RPMI7951 (cell line): ENCODE results near the gene LRFN2. TPM values are rescaled to one million over a fixed set of nuclear protein-coding genes. Genes with fewer than 3 reads are reported as not detected.
A peak's percentile ranks its signal among the peaks of the same experiment; 100 is the strongest.

Source experiments
- DNase-seq: peaks from one replicate; pipeline ENCODE4 v3.0.0-alpha.2; 2012; ENCODE audit warnings: low read depth
- total RNA-seq: library from RNA; depleted of rRNA; stranded (reverse); fragments of >200 nt; shearing (Covaris generic); gene quantifications from 2 replicates; pipeline ENCODE4 v1.2.3, GENCODE V29; 2014

The LRFN2 gene
- total RNA-seq, 1 experiment from 2014 or later = not detected

DNA sequence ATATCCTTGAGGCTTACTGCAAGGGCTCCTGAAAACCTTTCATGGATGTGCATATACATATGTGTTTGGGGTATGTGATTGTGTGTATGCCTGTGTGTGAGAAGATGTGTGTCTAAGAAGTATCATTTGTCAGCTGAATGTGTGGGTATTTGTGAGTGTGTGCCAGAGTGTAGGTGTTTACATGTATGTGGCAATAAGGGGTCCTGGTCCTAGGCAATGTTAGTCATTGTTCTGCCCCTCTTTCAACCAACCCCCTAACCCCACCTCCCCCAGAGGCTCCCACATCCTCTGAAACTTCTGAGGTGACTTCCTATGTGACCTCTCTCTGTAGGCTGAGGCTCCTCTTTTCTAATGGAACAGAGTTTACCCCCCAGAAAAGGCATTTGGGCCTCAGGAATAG lies 186.4 kb downstream of the LRFN2 start:
- DNase-seq = no peak

GRCh38 chr6:40399888-40400457 lies 187.2 kb downstream of the LRFN2 start:
- DNase-seq = no peak

DNA sequence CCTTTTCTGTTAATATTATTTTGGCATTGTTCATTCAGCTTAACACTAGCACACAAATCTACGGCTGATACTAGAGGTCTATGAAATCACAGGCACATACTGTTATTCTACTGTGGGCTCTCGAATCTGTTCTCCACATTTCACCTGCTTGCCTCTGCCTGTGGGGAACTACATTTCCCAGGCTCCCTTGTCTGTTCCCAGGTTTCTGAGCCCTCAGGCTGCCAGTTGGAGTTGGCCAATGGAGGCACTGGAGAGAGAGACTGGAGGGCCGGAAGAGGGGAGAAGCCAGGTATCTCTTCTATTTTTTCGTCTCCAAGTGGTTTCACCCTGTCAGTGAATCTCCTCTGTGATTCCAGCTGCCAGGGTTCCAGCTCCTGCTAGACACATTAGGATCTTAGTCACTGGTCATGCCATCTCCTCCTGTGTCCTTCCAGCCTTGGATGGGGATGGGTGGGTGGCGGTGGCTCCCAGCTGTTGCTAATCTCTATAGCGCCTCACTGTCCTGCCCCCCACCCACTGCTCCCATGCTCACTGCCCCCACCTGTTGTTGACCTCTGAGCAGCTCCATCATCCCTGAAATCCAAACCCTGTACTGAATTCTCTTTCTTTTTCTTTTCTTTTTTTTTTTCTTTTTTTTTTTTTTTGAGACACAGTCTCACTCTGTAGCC lies 188.2 kb downstream of the LRFN2 start:
- DNase-seq = no peak

DNA sequence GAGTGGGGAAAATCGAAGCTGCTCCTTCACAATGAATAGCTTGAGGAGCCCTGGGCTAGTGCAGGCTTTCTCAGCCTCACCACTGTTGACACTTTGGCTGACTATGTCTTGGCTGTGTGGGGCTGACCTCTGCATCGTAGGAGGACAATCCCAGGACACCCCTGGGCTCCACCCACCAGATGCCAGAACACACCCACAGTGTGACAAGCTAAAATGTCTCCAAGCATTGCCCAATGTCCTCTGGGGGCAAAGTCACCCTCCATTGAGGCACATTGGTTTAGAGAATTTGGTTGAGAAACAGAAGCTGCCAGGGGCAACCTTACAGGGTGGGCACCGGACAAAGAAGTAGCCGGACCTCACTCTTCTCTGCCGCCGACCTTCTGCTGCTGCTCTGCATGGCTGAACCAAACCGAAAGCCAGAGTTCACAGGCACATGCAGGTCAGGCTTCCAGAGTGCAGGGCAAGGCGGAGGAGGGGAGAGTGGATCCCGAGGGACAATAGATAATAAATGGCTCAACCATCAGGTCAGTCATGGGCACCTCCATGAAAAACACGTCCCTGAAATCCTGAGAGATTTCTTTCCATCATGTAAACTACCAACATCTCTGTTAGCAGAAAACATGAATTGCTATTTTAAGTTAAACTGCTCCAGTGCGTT lies 189.0 kb downstream of the LRFN2 start:
- no peak for DNase-seq

DNA sequence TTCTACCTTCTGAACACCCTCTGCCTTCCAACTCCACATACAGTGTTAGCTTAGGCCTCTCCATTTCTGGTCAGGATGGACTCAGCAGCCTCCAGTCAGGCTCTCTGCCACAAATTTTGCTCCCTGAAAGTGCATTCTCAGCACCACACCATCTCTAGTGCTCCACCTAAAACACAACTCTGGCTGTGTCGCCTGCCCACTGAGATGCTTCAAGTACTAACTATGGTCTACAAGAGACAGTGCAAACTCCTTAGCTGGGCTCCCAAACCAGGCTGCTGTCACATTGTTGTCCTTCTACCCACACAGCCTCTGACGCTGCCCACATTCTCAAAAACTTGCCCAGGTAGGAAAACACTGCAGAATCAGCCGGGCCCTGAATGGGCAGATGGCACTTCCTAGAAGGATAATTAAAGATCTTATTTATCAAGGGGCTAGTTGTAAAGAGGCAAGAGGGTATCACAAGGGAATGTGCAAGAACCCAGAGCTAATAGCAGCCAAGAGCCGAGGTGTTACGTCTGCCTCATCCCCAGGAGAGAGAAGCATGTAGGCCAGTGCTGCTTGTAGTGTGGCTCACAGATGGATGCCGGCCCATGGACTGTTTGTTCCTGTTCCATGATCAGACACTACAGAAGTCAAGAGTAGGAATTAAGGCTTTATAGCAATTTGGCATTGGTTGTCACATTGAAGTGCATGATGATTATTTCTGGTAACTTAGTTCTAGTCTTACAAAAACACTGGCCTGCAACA lies 189.7 kb downstream of the LRFN2 start:
- no peak for DNase-seq

- DNase-seq = no peak
Measured at GRCh38 chr6:40395698-40396076, 191.5 kb downstream of the LRFN2 start.

- DNase-seq = peak; percentile 57
Measured at GRCh38 chr6:40395066-40395697, 192.0 kb downstream of the LRFN2 start.

GRCh38 chr6:40394381-40394780 lies 192.8 kb downstream of the LRFN2 start:
- no peak for DNase-seq

- DNase-seq = no peak
Measured at GRCh38 chr6:40393641-40394040, 193.5 kb downstream of the LRFN2 start.

DNA sequence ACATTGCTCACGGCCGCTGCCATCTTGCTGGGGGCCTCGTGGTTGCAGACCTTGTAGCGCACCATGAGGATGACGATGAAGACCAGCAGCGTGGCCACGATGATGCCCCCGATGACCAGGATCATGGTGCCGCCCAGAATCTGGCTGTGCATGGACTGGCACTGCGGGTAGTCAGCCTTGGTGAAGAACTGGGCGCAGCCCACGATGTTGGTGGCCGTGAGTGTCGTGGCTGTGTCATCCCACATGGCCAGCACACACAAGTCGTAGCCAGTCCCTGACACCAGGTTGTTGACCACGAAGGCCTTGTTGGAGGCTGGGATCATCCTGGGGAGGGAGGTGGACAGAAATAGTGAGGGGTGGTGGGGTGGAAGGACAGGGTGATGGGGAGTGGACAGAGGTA lies 194.6 kb downstream of the LRFN2 start:
- no peak for DNase-seq

GRCh38 chr6:40391851-40392517 lies 195.2 kb downstream of the LRFN2 start:
- no peak for DNase-seq

GRCh38 chr6:40391086-40391485 lies 196.1 kb downstream of the LRFN2 start:
- DNase-seq = no peak

- DNase-seq = no peak
Measured at GRCh38 chr6:40390144-40390800, 196.9 kb downstream of the LRFN2 start.

GRCh38 chr6:40389254-40389653 lies 197.9 kb downstream of the LRFN2 start:
- DNase-seq = no peak

- DNase-seq = no peak
Measured at GRCh38 chr6:40387871-40388264, 199.3 kb downstream of the LRFN2 start.

- DNase-seq = no peak
Measured at GRCh38 chr6:40387127-40387870, 199.9 kb downstream of the LRFN2 start.

DNA sequence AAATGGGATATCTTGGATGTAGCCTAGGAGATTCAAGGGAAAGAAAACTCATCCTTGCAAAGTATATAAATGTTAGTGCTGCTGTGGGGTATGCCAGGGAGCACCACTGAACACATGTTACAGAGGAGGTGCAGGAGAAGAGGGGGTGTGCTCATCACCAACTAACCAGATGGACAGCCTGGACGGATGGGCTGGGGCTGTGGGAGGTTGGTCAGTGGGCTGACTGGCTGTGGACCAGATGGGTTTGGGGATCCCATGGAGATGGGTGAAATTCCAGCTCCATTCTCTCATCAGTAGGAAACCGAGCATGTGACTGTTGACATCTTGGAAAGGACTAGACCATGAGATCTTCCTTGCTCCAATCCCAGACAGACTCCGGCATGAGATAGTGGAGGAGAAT lies 201.0 kb downstream of the LRFN2 start:
- DNase-seq = no peak

- DNase-seq = no peak
Measured at GRCh38 chr6:40383348-40384115, 203.6 kb downstream of the LRFN2 start.

DNA sequence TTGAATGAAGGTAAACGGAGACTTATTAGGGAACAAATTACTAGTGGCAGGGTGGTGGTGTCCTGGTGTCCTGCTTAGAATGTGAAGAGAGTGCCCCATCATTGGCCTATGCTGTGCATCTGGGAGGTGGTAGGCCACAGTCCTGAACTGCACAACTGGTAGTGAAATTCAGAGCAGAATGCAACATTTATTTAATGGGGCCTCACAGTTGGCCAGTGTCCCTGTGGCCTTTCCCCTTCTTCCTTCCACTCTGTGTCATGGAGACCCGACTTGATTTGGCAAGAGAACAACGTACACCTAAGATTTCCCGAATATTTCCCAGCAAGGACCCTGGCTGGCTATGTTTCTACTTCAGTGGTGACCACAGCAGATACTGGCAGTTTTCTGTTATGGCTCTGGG lies 206.9 kb downstream of the LRFN2 start:
- DNase-seq = no peak

DNA sequence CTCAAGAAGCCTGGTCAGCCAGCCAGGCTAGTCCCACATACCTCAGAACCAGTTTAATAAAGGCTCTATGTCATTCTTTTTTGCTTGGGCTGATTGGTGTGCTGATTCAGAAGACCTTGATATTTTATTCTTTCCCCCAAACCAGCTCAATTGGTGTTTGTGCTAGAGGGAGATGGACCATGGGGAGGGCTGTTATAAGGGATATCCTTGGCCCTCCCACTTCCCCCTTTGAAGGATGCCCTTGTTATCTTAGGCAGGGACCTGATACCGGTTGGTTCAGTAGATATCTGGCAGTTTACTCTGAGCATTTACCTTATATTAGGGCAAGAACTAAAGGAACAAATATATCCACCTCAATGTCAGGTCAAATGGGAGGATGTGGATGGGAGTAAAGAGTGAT lies 207.4 kb downstream of the LRFN2 start:
- DNase-seq = no peak
